ENCODE data around the gene SPATA6L.

The SPATA6L gene

GRCh38 chr9:4666042-4666699 is at the start of gene SPATA6L:
TSS of gene SPATA6L (minus strand) at chr9:4666480. CDS start at chr9:4666250, 230 bp downstream.
- peaks cover 66% of the 10 kb centered on the region for H3K4me1 Mint-ChIP-seq
- H3K9me3 Mint-ChIP-seq, result no peaks in the 10 kb centered on the region
- no peaks in the 10 kb centered on the region for H3K36me3 Mint-ChIP-seq (ENCODE audit: low read depth)
- DNase-seq, result peak; percentile 46
- H3K27me3 Mint-ChIP-seq, result no peaks in the 10 kb centered on the region
- peak within 1 kb of the TSS; percentile 72 for H3K27ac Mint-ChIP-seq
- H3K4me3 Mint-ChIP-seq, result peak within 1 kb of the TSS; percentile 78
- peak; percentile 40 for ATAC-seq

GRCh38 chr9:4714266-4715016 is 48.2 kb upstream of the SPATA6L start:
- peaks cover 2% of the 10 kb centered on the region for H3K27me3 Mint-ChIP-seq

GRCh38 chr9:4713849-4714248 is 47.6 kb upstream of the SPATA6L start:
- Mint-ChIP-seq H3K36me3 (ENCODE audit: low read depth) (peaks cover 26% of the 10 kb centered on the region), H3K4me3 (peak overlapping the region; percentile 6), H3K4me1 (peaks cover 4% of the 10 kb centered on the region), H3K27me3 (peaks cover 2% of the 10 kb centered on the region), H3K9me3 (peaks cover 4% of the 10 kb centered on the region), H3K27ac (peak overlapping the region; percentile 73)
- ATAC-seq, result peak; percentile 49
- DNase-seq, result no peak

More at GRCh38 chr9:4714266-4715016, 48.2 kb upstream of the SPATA6L start:
- H3K9me3 Mint-ChIP-seq, result peaks cover 4% of the 10 kb centered on the region
- H3K4me1 Mint-ChIP-seq, result peaks cover 4% of the 10 kb centered on the region
- peaks cover 25% of the 10 kb centered on the region for H3K36me3 Mint-ChIP-seq (ENCODE audit: low read depth)
- H3K4me3 Mint-ChIP-seq, result no peak overlapping the region
- peak overlapping the region; percentile 73 for H3K27ac Mint-ChIP-seq
- DNase-seq (no peak), ATAC-seq (no peak)

GRCh38 chr9:4709380-4709779 is 43.1 kb upstream of the SPATA6L start:
- Mint-ChIP-seq H3K36me3 (ENCODE audit: low read depth) (peaks cover 33% of the 10 kb centered on the region), H3K27me3 (peaks cover 2% of the 10 kb centered on the region), H3K4me1 (peaks cover 18% of the 10 kb centered on the region), H3K9me3 (peaks cover 4% of the 10 kb centered on the region), H3K4me3 (no peak overlapping the region), H3K27ac (no peak overlapping the region)
- DNase-seq (no peak), ATAC-seq (no peak)

GRCh38 chr9:4706971-4707622 is 40.8 kb upstream of the SPATA6L start:
- H3K9me3 Mint-ChIP-seq, result no peaks in the 10 kb centered on the region
- H3K4me1 Mint-ChIP-seq, result peaks cover 21% of the 10 kb centered on the region
- DNase-seq (no peak), ATAC-seq (no peak)
- H3K27me3 Mint-ChIP-seq, result no peaks in the 10 kb centered on the region
- H3K36me3 Mint-ChIP-seq (ENCODE audit: low read depth), result peaks cover 36% of the 10 kb centered on the region
- peak overlapping the region; percentile 54 for H3K27ac Mint-ChIP-seq
- H3K4me3 Mint-ChIP-seq, result no peak overlapping the region

- no peak overlapping the region for H3K27ac Mint-ChIP-seq
- DNase-seq (no peak), ATAC-seq (no peak)
- H3K4me1 Mint-ChIP-seq, result peaks cover 21% of the 10 kb centered on the region
- H3K4me3 Mint-ChIP-seq, result no peak overlapping the region
- no peaks in the 10 kb centered on the region for H3K9me3 Mint-ChIP-seq
- H3K27me3 Mint-ChIP-seq, result no peaks in the 10 kb centered on the region
- peaks cover 43% of the 10 kb centered on the region for H3K36me3 Mint-ChIP-seq (ENCODE audit: low read depth)
Measured at GRCh38 chr9:4706021-4706420, 39.7 kb upstream of the SPATA6L start.

- DNase-seq (no peak), ATAC-seq (peak; percentile 54)
- no peak overlapping the region for H3K4me3 Mint-ChIP-seq
- no peaks in the 10 kb centered on the region for H3K9me3 Mint-ChIP-seq
- H3K36me3 Mint-ChIP-seq (ENCODE audit: low read depth), result peaks cover 39% of the 10 kb centered on the region
- H3K27me3 Mint-ChIP-seq, result no peaks in the 10 kb centered on the region
- no peak overlapping the region for H3K27ac Mint-ChIP-seq
- peaks cover 21% of the 10 kb centered on the region for H3K4me1 Mint-ChIP-seq
Measured at GRCh38 chr9:4704129-4704528, 37.8 kb upstream of the SPATA6L start.

GRCh38 chr9:4701526-4701925 is 35.2 kb upstream of the SPATA6L start:
- no peak overlapping the region for H3K27ac Mint-ChIP-seq
- no peaks in the 10 kb centered on the region for H3K27me3 Mint-ChIP-seq
- H3K4me1 Mint-ChIP-seq, result peaks cover 13% of the 10 kb centered on the region
- H3K36me3 Mint-ChIP-seq (ENCODE audit: low read depth), result peaks cover 34% of the 10 kb centered on the region
- DNase-seq (no peak), ATAC-seq (no peak)
- H3K4me3 Mint-ChIP-seq, result no peak overlapping the region
- H3K9me3 Mint-ChIP-seq, result no peaks in the 10 kb centered on the region

GRCh38 chr9:4700932-4701331 is 34.7 kb upstream of the SPATA6L start:
- Mint-ChIP-seq H3K9me3 (no peaks in the 10 kb centered on the region), H3K4me1 (peaks cover 17% of the 10 kb centered on the region)

GRCh38 chr9:4700091-4700490 is 33.8 kb upstream of the SPATA6L start:
- ATAC-seq (no peak), DNase-seq (no peak)
- peaks cover 31% of the 10 kb centered on the region for H3K36me3 Mint-ChIP-seq (ENCODE audit: low read depth)
- H3K9me3 Mint-ChIP-seq, result no peaks in the 10 kb centered on the region
- H3K4me1 Mint-ChIP-seq, result peaks cover 18% of the 10 kb centered on the region
- no peaks in the 10 kb centered on the region for H3K27me3 Mint-ChIP-seq
- H3K27ac Mint-ChIP-seq, result no peak overlapping the region
- H3K4me3 Mint-ChIP-seq, result no peak overlapping the region

More at GRCh38 chr9:4700932-4701331, 34.7 kb upstream of the SPATA6L start:
- Mint-ChIP-seq H3K27ac (no peak overlapping the region), H3K36me3 (ENCODE audit: low read depth) (peaks cover 31% of the 10 kb centered on the region), H3K4me3 (no peak overlapping the region), H3K27me3 (no peaks in the 10 kb centered on the region)
- DNase-seq (no peak), ATAC-seq (no peak)

GRCh38 chr9:4691795-4692194 is 25.5 kb upstream of the SPATA6L start:
- H3K4me1 Mint-ChIP-seq, result peaks cover 40% of the 10 kb centered on the region
- DNase-seq, result no peak
- no peaks in the 10 kb centered on the region for H3K27me3 Mint-ChIP-seq
- no peaks in the 10 kb centered on the region for H3K9me3 Mint-ChIP-seq
- peaks cover 13% of the 10 kb centered on the region for H3K36me3 Mint-ChIP-seq (ENCODE audit: low read depth)
- ATAC-seq, result peak; percentile 57
- no peak overlapping the region for H3K27ac Mint-ChIP-seq
- no peak overlapping the region for H3K4me3 Mint-ChIP-seq

GRCh38 chr9:4690144-4690543 is 23.9 kb upstream of the SPATA6L start:
- H3K9me3 Mint-ChIP-seq, result no peaks in the 10 kb centered on the region
- H3K36me3 Mint-ChIP-seq (ENCODE audit: low read depth), result peaks cover 20% of the 10 kb centered on the region
- H3K4me3 Mint-ChIP-seq, result no peak overlapping the region
- peaks cover 43% of the 10 kb centered on the region for H3K4me1 Mint-ChIP-seq
- no peak for DNase-seq
- H3K27me3 Mint-ChIP-seq, result no peaks in the 10 kb centered on the region
- no peak for ATAC-seq
- H3K27ac Mint-ChIP-seq, result peak overlapping the region; percentile 37

GRCh38 chr9:4689687-4690104 is 23.4 kb upstream of the SPATA6L start:
- H3K4me3 Mint-ChIP-seq, result no peak overlapping the region
- no peaks in the 10 kb centered on the region for H3K9me3 Mint-ChIP-seq
- no peaks in the 10 kb centered on the region for H3K27me3 Mint-ChIP-seq
- peaks cover 17% of the 10 kb centered on the region for H3K36me3 Mint-ChIP-seq (ENCODE audit: low read depth)
- DNase-seq, result no peak
- peak overlapping the region; percentile 37 for H3K27ac Mint-ChIP-seq
- ATAC-seq, result peak; percentile 84
- peaks cover 43% of the 10 kb centered on the region for H3K4me1 Mint-ChIP-seq

- ATAC-seq (no peak), DNase-seq (no peak)
- no peak overlapping the region for H3K4me3 Mint-ChIP-seq
- peaks cover 46% of the 10 kb centered on the region for H3K4me1 Mint-ChIP-seq
- H3K36me3 Mint-ChIP-seq (ENCODE audit: low read depth), result peaks cover 17% of the 10 kb centered on the region
- H3K27ac Mint-ChIP-seq, result no peak overlapping the region
- H3K27me3 Mint-ChIP-seq, result no peaks in the 10 kb centered on the region
- H3K9me3 Mint-ChIP-seq, result no peaks in the 10 kb centered on the region
Measured at GRCh38 chr9:4689021-4689420, 22.7 kb upstream of the SPATA6L start.

GRCh38 chr9:4686584-4686983 is 20.3 kb upstream of the SPATA6L start:
- Mint-ChIP-seq H3K4me3 (no peak overlapping the region), H3K9me3 (no peaks in the 10 kb centered on the region), H3K27me3 (no peaks in the 10 kb centered on the region), H3K27ac (no peak overlapping the region), H3K36me3 (ENCODE audit: low read depth) (peaks cover 21% of the 10 kb centered on the region), H3K4me1 (peaks cover 48% of the 10 kb centered on the region)
- ATAC-seq (no peak), DNase-seq (no peak)
